ENCODE measurements around the gene ZNF362.

The ZNF362 gene

DNA sequence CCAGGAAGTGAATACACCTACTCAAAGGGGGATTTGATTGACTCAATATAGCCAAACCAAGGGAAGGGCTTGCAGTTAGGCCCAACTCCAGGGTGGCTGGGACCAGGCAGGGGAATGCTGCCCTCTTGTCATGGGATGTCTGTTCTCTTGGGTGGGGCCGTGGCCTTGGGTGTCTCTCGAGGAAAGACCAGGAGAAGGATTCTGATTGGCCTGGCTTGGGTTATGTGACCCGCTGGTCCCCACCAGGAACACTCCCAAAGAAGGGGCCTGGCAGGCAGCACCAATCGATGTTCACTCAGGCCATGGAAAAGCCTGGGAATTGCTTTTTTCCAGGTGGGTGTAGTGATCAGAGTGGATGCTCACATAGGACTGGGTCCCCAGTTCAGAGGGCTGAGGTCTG is 10.1 kb upstream of the ZNF362 start:
- no peak for DNase-seq

DNA sequence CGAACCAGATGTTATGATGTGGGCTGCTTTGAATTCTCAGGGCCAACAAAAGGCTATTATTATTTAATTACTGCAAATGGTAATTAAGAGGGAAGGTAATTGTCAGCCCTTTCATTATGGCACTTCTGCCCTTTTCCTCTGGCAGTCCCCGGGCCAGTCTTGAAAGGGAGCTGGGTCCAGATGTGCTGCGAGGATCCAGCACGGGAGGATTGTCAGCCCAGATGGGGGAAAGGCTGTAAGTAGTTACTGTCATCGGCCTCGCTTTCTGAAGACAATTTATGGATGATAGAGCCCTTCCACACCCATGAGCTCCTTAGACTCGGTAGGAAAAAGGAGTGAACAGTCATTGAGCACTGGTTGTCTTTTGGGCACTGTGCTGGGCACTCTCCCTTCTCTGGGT is 8.7 kb upstream of the ZNF362 start:
- no peak for DNase-seq

DNA sequence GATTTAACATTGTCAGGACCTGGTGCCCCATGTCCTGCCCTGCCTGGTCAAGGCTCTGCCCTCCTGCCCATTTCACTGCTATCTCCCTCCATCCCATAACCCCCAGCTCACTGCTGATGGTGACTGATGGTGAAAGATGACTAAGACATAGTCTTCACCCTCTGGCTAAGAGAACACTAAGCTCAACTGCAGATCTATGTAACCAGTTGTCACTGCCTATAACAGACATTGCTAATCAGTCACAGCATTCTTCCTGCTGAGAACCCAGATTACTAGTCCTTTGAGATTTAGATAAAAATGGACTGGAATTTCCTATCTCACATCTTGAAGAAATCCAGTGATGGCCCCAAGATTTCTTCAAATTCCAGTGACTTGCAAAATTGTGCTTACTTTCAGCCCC is 8.0 kb upstream of the ZNF362 start:
- DNase-seq = no peak

DNA sequence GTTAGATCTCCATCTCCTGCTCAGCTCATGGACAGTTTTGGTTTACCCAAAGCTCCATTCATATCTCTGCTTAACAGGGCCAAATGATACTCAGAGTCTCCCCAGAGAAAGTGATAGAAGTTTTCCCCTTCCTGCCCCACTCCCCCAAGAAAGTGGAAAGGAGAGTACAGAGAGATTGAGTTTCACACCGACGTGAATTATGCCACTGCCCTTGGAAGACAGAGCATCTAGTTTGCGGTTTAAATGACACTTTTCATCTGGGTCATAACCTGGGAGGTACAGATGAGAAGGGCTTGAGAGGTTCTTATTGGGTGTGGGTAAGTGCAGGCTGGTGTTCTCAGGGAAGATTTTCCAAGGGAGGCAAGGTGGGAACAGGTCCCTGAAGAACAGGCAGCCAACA is 6.9 kb upstream of the ZNF362 start:
- DNase-seq = no peak

- no peak for DNase-seq
Observed at GRCh38 chr1:33250217-33250616, 6.1 kb upstream of the ZNF362 start.

DNA sequence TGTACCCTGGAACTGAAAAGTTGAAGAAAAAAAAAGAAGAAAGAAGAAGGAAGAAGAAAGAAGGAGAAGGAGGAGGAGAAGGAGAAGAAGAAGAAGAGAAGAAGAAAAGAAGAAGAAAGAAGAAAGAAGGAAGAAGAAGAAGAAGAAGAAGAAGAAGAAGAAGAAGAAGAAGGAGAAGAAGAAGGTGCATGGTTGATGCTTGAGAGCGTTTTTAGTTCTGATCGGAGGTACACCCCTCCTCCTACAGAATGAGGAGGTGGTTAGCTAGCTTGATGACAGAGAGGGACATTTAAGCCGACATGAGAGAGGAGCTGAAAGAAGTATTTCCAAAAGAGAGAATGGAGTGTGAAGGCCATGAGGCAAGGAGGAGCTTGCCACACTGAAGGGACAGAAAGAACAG is 5.6 kb upstream of the ZNF362 start:
- no peak for DNase-seq

- no peak for DNase-seq
Observed at GRCh38 chr1:33254491-33254890, 1.8 kb upstream of the ZNF362 start.

- peak in 3 of 5 donors; percentile 19 to 67 (median 34) for DNase-seq
Observed at GRCh38 chr1:33255347-33256220, 708 bp upstream of the ZNF362 start.

- no peak for DNase-seq
Observed at GRCh38 chr1:33256221-33256470, 146 bp upstream of the ZNF362 start.

GRCh38 chr1:33257207-33257771 is 997 bp downstream of the ZNF362 start:
- no peak for DNase-seq

- no peak for DNase-seq
Observed at GRCh38 chr1:33257772-33258712, 1.8 kb downstream of the ZNF362 start.

GRCh38 chr1:33258788-33259274 is 2.5 kb downstream of the ZNF362 start:
- no peak for DNase-seq

- DNase-seq = no peak
Observed at GRCh38 chr1:33259879-33260278, 3.6 kb downstream of the ZNF362 start.

- no peak for DNase-seq
Observed at GRCh38 chr1:33260439-33260838, 4.1 kb downstream of the ZNF362 start.

- no peak for DNase-seq
Observed at GRCh38 chr1:33261344-33261743, 5.1 kb downstream of the ZNF362 start.

- DNase-seq = no peak
Observed at GRCh38 chr1:33263890-33264504, 7.7 kb downstream of the ZNF362 start.

DNA sequence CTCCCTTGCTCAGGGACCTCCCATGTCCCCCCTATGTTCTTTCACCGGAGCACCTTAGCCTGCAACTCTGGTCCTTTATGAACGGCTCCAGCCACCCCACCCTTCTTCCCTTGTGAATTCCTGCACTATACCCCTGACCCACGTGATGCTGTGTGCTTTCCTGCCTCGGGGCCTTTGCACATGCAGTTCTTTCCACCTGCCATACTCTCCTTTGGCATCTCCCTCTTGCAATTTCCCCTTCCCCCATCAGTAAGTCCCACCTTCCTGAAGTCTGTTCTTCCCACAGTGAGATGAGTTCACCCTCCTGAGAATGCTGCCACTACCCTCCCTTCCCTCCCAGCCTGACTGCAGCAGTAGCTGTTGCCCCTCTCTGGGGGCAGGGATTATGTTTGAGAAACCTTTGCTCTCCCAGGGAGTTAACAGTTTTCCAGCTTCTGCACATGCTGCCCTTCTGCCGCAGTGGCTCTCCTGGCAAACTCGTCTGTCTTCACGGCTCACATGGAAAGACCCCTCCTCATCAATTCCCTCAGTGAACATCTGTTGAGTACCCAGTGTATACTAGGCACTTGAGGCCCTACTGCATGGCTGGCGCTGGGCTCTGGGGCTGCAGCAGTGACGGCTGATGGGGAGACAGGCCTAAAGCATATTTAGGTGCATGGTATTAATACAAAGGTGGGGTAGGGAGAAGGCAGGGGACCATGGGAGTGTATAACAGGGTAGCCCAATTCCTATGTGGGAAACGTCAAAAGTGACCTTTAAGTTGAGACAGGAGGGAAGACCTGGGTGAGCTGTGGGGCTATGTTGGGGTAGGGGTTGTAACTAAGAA is 9.7 kb downstream of the ZNF362 start:
- no peak for DNase-seq

DNA sequence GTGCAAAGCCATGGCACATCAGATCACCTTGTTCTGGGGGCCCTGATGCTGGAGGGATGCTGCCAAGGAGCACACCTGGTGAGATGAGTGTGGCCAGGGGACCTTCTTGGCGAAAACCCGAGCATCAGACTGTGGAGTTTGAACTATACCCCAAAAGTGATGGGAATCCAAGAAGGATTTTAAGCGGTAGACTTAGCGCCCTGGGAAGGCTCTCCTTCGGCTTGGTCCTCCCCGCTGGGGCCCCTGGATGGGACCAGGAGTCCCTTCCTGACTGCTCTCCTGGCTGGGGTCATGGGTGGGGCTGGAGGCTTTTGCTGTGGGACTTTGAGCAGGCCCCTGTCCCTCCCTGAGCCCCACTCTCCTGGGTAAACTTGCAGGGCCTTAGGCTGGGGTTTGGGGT is 10.5 kb downstream of the ZNF362 start:
- DNase-seq = no peak

DNA sequence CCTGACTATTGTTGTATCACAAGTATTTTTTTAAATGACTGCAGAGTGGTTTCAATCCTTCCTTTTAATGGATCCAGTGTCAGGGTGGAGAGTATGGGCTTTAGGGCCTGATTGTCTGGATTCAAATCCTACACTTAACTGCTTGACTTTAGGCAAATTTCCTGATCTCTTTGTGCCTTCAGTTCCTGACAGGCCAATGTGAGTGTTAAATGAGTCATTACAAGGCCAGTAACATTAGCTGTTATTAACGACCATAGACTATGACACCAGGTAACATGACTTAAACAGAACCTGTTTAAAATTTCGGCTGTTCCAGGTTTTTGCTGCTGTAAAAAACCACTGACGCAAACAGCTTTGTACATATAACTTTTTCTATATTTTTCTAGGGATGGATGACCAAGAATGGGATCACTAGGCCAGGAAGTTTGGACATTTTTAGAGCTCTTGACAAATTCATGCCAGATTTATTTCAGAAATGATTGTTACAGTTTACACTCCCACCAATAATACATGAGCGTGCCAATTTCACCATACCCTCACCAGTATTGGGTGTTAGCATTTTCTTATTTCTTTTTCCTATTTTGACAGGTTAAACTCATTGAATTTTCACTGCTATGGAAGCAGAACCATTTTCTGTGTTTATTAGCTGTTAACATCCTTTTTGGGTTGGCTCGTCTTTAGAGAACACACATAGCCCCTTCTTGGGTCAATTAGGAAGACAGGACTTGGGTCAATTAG is 11.3 kb downstream of the ZNF362 start:
- no peak for DNase-seq

DNA sequence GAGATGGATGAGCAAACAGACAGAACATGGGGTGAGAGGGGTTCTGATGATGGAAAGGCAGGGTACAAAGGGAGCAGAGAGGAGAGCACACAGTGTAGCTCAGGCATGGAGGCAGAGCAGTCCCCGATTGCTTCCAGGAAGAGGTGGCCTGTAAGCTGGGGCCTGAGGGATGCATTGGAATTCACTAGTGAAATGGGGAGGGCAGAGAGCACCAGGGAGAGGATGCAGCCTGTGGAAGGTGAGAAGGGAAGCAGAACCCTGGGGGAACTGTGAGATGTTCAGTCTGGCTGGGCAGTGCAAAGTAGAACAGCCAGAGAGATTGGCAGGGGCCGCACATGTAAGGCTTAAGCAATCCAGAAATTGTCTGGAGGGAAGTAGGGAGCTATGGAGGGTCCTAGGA is 12.2 kb downstream of the ZNF362 start:
- DNase-seq = no peak

- no peak for DNase-seq
Observed at GRCh38 chr1:33268927-33269610, 12.8 kb downstream of the ZNF362 start.

Data from T-helper 1 cell (primary cell).